ENCODE data around the gene IPO4.
A peak's percentile ranks its signal among the peaks of the same experiment; 100 is the strongest.

The IPO4 gene

GRCh38 chr14:24132061-24132685, 56.4 kb downstream of the IPO4 start:
- no peak for TF ChIP-seq Cebpa-rat (IDR thresholded peaks at IDR 0.05)
- H3K9ac ChIP-seq, result no peak overlapping the region
- peaks cover 0 to 11% (median 8%) of the 10 kb centered on the region in 11 experiments; a peak in 9 of 22 replicates for H4K20me1 ChIP-seq
- H3K27me3 ChIP-seq, result no peaks in the 10 kb centered on the region
- H3K36me3 ChIP-seq, result peaks cover 0 to 3% (median 2%) of the 10 kb centered on the region in 11 experiments; a peak in 17 of 22 replicates
- no peak overlapping the region for H3K27ac ChIP-seq
- no peak overlapping the region for H3K4me2 ChIP-seq
- H3K9me3 ChIP-seq (replicated peaks in 1 of 11), result no peaks in the 10 kb centered on the region
- no peak overlapping the region for H3K4me3 ChIP-seq
- H3K4me1 ChIP-seq, result peaks cover 21 to 38% (median 31%) of the 10 kb centered on the region in 10 experiments

- no peaks in the 10 kb centered on the region for H3K9me3 ChIP-seq (replicated peaks in 1 of 11)
- no peaks in the 10 kb centered on the region; a peak in 1 of 22 replicates for H3K36me3 ChIP-seq
- TF ChIP-seq Cebpa-rat (IDR thresholded peaks at IDR 0.05), result no peak
- H3K4me3 ChIP-seq, result no peak overlapping the region
- H3K9ac ChIP-seq, result no peak overlapping the region
- no peaks in the 10 kb centered on the region for H3K27me3 ChIP-seq
- no peak overlapping the region for H3K27ac ChIP-seq
- H3K4me1 ChIP-seq, result peaks cover 15 to 38% (median 27%) of the 10 kb centered on the region in 10 experiments
- H4K20me1 ChIP-seq, result peaks cover 0 to 4% (median 1%) of the 10 kb centered on the region in 11 experiments; a peak in 6 of 22 replicates
- no peak overlapping the region for H3K4me2 ChIP-seq
Observed at GRCh38 chr14:24131549-24131966, 57.1 kb downstream of the IPO4 start.

GRCh38 chr14:24130717-24131548, 57.7 kb downstream of the IPO4 start:
- H3K27me3 ChIP-seq, result no peaks in the 10 kb centered on the region
- H3K36me3 ChIP-seq, result no peaks in the 10 kb centered on the region; a peak in 1 of 22 replicates
- 0 out of 22 replicates have a peak overlapping the region, but pooled peaks of 1 of the 11 experiments have one; percentile 14 for H3K27ac ChIP-seq
- peaks cover 14 to 41% (median 30%) of the 10 kb centered on the region in 10 experiments for H3K4me1 ChIP-seq
- H4K20me1 ChIP-seq, result no peaks in the 10 kb centered on the region; a peak in 1 of 22 replicates
- H3K9me3 ChIP-seq (replicated peaks in 1 of 11), result no peaks in the 10 kb centered on the region
- peak overlapping the region in 3 of 11 experiments; percentile 4 to 21 (median 13); a peak in 1 of 22 replicates for H3K9ac ChIP-seq
- no peak for TF ChIP-seq Cebpa-rat (IDR thresholded peaks at IDR 0.05)
- peak overlapping the region in 10 of 11 experiments; percentile 12 to 52 (median 28); a peak in 14 of 22 replicates for H3K4me2 ChIP-seq
- no peak overlapping the region for H3K4me3 ChIP-seq

- Histone ChIP-seq H3K27me3 (no peaks in the 10 kb centered on the region), H3K36me3 (no peaks in the 10 kb centered on the region; a peak in 1 of 22 replicates), H3K4me1 (peaks cover 11 to 43% (median 31%) of the 10 kb centered on the region in 10 experiments), H3K4me2 (peak within 1 kb of the TSS in 10 of 11 experiments; percentile 12 to 52 (median 28); a peak in 14 of 22 replicates), H3K9me3 (replicated peaks in 1 of 11) (no peaks in the 10 kb centered on the region), H4K20me1 (no peaks in the 10 kb centered on the region; a peak in 1 of 22 replicates), H3K4me3 (no peak within 1 kb of the TSS), H3K9ac (peak within 1 kb of the TSS in 3 of 11 experiments; percentile 4 to 21 (median 13); a peak in 1 of 22 replicates), H3K27ac (0 out of 22 replicates have a peak within 1 kb of the TSS, but pooled peaks of 1 of the 11 experiments have one; percentile 14)
- TF ChIP-seq Cebpa-rat (IDR thresholded peaks at IDR 0.05), result no peak
Observed at GRCh38 chr14:24130380-24130716, 58.3 kb downstream of the IPO4 start, which contains the start of gene FITM1. TSS of gene FITM1 (plus strand) at chr14:24130659. CDS start at chr14:24131564, 905 bp downstream.
